Stomach smooth muscle (tissue), 2 donors: ENCODE measurements around the gene DTX3.
A peak's percentile ranks its signal among the peaks of the same experiment; 100 is the strongest.

ENCODE experiments used
- H3K27ac ChIP-seq: one replicate; pipeline ENCODE4 v1.7.0; 2013; ENCODE audit warnings: mild to moderate bottlenecking, low read length, inconsistent platforms
- H3K27me3 ChIP-seq, 2 donors: one replicate each; pipeline ENCODE4 v1.7.0; 2013; ENCODE audit warnings: low read length in 2 of 2; ENCODE audit not compliant: insufficient read depth in 2 of 2, control insufficient read depth in 1 of 2
- H3K36me3 ChIP-seq, 2 donors: one replicate each; pipeline ENCODE4 v1.7.0; 2013; ENCODE audit warnings: low read length in 2 of 2; ENCODE audit not compliant: control insufficient read depth in 2 of 2, insufficient read depth in 2 of 2
- H3K4me1 ChIP-seq: one replicate; pipeline ENCODE4 v1.7.0; 2013; ENCODE audit warnings: low read length; ENCODE audit not compliant: control insufficient read depth, insufficient read depth
- H3K4me3 ChIP-seq, 2 donors: one replicate each; pipeline ENCODE4 v1.7.0; 2013; ENCODE audit warnings: low read length in 2 of 2
- H3K9ac ChIP-seq, 2 donors: one replicate each; pipeline ENCODE4 v1.7.0; 2013; ENCODE audit warnings: low read length in 2 of 2, mild to moderate bottlenecking in 1 of 2
- H3K9me3 ChIP-seq, 2 donors: one replicate each; pipeline ENCODE4 v1.7.0; 2013; ENCODE audit warnings: low read length in 2 of 2; ENCODE audit not compliant: control insufficient read depth in 2 of 2
- donor health status: healthy.
- donor health status: Pancreatic carcinoma.

DTX3 gene

DNA sequence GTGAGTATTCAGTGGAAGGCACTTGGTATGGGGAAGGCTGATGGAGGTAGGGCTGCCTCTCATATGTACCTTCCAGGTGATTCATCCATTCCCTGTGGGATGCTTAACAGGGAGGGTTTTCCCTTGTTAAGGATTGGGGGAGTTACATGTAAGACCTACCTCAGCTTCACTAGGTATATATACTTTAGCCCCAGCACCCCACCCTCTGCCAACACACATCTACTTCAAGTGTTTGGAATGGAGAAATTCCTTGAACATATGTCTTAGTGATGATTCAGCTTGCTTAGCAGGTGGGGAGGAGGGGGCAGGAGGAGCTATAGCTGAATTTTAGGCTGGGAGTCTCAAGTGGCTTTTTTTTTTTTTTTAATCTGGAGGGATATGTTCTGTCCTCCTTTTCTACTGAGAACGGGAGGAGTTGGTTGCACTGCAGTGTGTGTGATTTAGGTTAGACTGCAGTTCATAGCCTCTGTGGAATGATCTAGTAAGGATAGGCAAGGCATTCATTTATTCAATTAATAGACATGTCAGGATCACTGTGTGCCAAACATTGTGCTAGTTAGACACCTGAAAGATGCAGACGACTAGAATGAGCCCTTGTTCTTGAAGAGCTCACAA lies 12.0 kb upstream of the DTX3 start:
- Histone ChIP-seq H3K27me3 (no peaks in the 10 kb centered on the region), H3K36me3 (peaks cover 8 to 21% of the 10 kb centered on the region in 2 donors), H3K9ac (no peak overlapping the region), H3K9me3 (no peaks in the 10 kb centered on the region), H3K27ac (no peak overlapping the region), H3K4me3 (no peak overlapping the region), H3K4me1 (peaks cover 15% of the 10 kb centered on the region)

GRCh38 chr12:57593187-57593586 lies 11.4 kb upstream of the DTX3 start:
- Histone ChIP-seq H3K4me1 (peaks cover 15% of the 10 kb centered on the region), H3K27ac (no peak overlapping the region), H3K9me3 (no peaks in the 10 kb centered on the region), H3K4me3 (no peak overlapping the region), H3K36me3 (peaks cover 10 to 21% of the 10 kb centered on the region in 2 donors), H3K27me3 (no peaks in the 10 kb centered on the region), H3K9ac (no peak overlapping the region)

GRCh38 chr12:57600395-57600794 lies 4.2 kb upstream of the DTX3 start:
- H3K9ac ChIP-seq = no peak overlapping the region
- H3K27ac ChIP-seq = no peak overlapping the region
- no peaks in the 10 kb centered on the region for H3K27me3 ChIP-seq
- peaks cover 17% of the 10 kb centered on the region for H3K4me1 ChIP-seq
- peaks cover 16 to 44% of the 10 kb centered on the region in 2 donors for H3K36me3 ChIP-seq
- no peak overlapping the region for H3K4me3 ChIP-seq
- no peaks in the 10 kb centered on the region for H3K9me3 ChIP-seq

- peaks cover 9 to 34% of the 10 kb centered on the region in 2 donors for H3K36me3 ChIP-seq
- H3K4me1 ChIP-seq = peaks cover 26% of the 10 kb centered on the region
- H3K27ac ChIP-seq = peak overlapping the region; percentile 31
- no peaks in the 10 kb centered on the region for H3K27me3 ChIP-seq
- H3K4me3 ChIP-seq = no peak overlapping the region
- no peaks in the 10 kb centered on the region for H3K9me3 ChIP-seq
- H3K9ac ChIP-seq = no peak overlapping the region
Observed at GRCh38 chr12:57602544-57602943, 2.1 kb upstream of the DTX3 start.

DNA sequence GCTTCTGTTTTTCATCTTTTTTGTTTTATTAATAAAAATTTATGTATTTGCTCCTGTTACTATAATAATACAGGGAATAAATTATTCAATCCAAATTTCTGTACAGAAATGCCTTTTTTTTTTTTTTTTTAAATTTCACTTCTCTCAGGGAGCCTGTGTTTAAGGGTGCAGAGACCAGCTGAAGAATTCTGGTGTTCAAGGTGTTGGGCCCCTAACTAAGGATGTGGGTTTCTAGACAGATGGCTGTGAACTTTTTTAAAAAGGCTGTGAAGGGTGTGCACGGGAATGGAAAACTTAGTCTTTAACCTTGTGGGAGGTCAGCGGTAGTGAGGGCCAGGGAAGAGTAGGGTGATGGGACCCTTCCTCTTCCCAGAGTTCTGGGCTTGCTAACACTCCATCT lies 1.3 kb upstream of the DTX3 start:
- peak overlapping the region; percentile 98 for H3K27ac ChIP-seq
- peak overlapping the region in 1 of 2 donors; percentile 89 for H3K4me3 ChIP-seq
- H3K9me3 ChIP-seq = no peaks in the 10 kb centered on the region
- H3K27me3 ChIP-seq = no peaks in the 10 kb centered on the region
- H3K36me3 ChIP-seq = peaks cover 5 to 34% of the 10 kb centered on the region in 2 donors
- peak overlapping the region; percentile 87 to 96 for H3K9ac ChIP-seq
- H3K4me1 ChIP-seq = peaks cover 26% of the 10 kb centered on the region

GRCh38 chr12:57603815-57604453 lies 690 bp upstream of the DTX3 start:
- H3K4me1 ChIP-seq = peaks cover 27% of the 10 kb centered on the region
- H3K27ac ChIP-seq = peak overlapping the region; percentile 98
- peak overlapping the region; percentile 85 to 89 for H3K4me3 ChIP-seq
- H3K27me3 ChIP-seq = no peaks in the 10 kb centered on the region
- peaks cover 9 to 36% of the 10 kb centered on the region in 2 donors for H3K36me3 ChIP-seq
- peak overlapping the region; percentile 87 to 96 for H3K9ac ChIP-seq
- no peaks in the 10 kb centered on the region for H3K9me3 ChIP-seq

GRCh38 chr12:57604992-57605810 lies 577 bp downstream of the DTX3 start:
- Histone ChIP-seq H3K9me3 (no peaks in the 10 kb centered on the region), H3K4me3 (peak overlapping the region; percentile 85 to 89), H3K36me3 (peaks cover 9 to 28% of the 10 kb centered on the region in 2 donors), H3K27ac (peak overlapping the region; percentile 98), H3K27me3 (no peaks in the 10 kb centered on the region), H3K9ac (peak overlapping the region; percentile 86 to 87), H3K4me1 (peaks cover 40% of the 10 kb centered on the region)

- peak overlapping the region; percentile 85 to 89 for H3K4me3 ChIP-seq
- H3K27ac ChIP-seq = peak overlapping the region; percentile 98
- peaks cover 40% of the 10 kb centered on the region for H3K4me1 ChIP-seq
Observed at GRCh38 chr12:57605811-57606311, 1.2 kb downstream of the DTX3 start.

GRCh38 chr12:57606399-57606798 lies 1.8 kb downstream of the DTX3 start:
- H3K9me3 ChIP-seq = no peaks in the 10 kb centered on the region
- no peak overlapping the region for H3K9ac ChIP-seq
- no peak overlapping the region for H3K4me3 ChIP-seq
- peaks cover 42% of the 10 kb centered on the region for H3K4me1 ChIP-seq
- H3K36me3 ChIP-seq = peaks cover 6 to 20% of the 10 kb centered on the region in 2 donors
- H3K27me3 ChIP-seq = no peaks in the 10 kb centered on the region
- peak overlapping the region; percentile 98 for H3K27ac ChIP-seq

More at GRCh38 chr12:57605811-57606311, 1.2 kb downstream of the DTX3 start:
- Histone ChIP-seq H3K9me3 (no peaks in the 10 kb centered on the region), H3K9ac (peak overlapping the region; percentile 86 to 87), H3K27me3 (no peaks in the 10 kb centered on the region), H3K36me3 (peaks cover 9 to 25% of the 10 kb centered on the region in 2 donors)

DNA sequence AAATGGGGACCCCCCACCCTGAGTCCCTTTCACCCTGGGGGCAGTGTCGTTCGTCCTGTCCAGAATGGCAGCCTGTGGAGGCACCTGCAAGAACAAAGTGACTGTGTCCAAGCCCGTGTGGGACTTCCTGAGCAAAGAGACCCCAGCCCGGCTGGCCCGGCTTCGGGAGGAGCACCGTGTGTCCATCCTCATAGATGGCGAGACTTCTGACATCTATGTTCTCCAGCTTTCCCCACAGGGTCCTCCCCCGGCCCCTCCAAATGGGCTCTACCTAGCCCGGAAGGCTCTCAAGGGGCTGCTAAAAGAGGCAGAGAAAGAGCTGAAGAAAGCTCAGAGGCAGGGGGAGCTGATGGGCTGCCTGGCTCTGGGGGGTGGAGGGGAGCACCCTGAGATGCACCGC lies 2.2 kb downstream of the DTX3 start:
- no peaks in the 10 kb centered on the region for H3K27me3 ChIP-seq
- peaks cover 42% of the 10 kb centered on the region for H3K4me1 ChIP-seq
- H3K36me3 ChIP-seq = peaks cover 3 to 16% of the 10 kb centered on the region in 2 donors
- H3K9ac ChIP-seq = no peak overlapping the region
- H3K4me3 ChIP-seq = no peak overlapping the region
- H3K27ac ChIP-seq = peak overlapping the region; percentile 98
- no peaks in the 10 kb centered on the region for H3K9me3 ChIP-seq
